ENCODE measurements around the gene PDXDC1.
"Not testable (repeated sequence)": the region's sequence is repeated elsewhere in the genome, so short reads cannot be mapped to it uniquely, and the experiment has no call there.

The PDXDC1 gene

GRCh38 chr16:14974656-14975417, at the start of gene PDXDC1:
TSS of gene PDXDC1 (plus strand) at chr16:14975026. CDS start at chr16:14975200, 174 bp downstream.
- DNase-seq (ENCODE audit: low spot score) = peak; percentile 97

- DNase-seq (ENCODE audit: low spot score) = peak; percentile 1
Measured at GRCh38 chr16:14928064-14928714, 46.6 kb upstream of the PDXDC1 start.

- DNase-seq (ENCODE audit: low spot score) = not testable (repeated sequence)
Measured at GRCh38 chr16:14929176-14929575, 45.6 kb upstream of the PDXDC1 start.

- DNase-seq (ENCODE audit: low spot score) = not testable (repeated sequence)
Measured at GRCh38 chr16:14930246-14930645, 44.6 kb upstream of the PDXDC1 start.

- not testable (repeated sequence) for DNase-seq (ENCODE audit: low spot score)
Measured at GRCh38 chr16:14930971-14931370, 43.9 kb upstream of the PDXDC1 start.

GRCh38 chr16:14932581-14933375, 42.0 kb upstream of the PDXDC1 start:
- DNase-seq (ENCODE audit: low spot score) = not testable (repeated sequence)

- not testable (repeated sequence) for DNase-seq (ENCODE audit: low spot score)
Measured at GRCh38 chr16:14937143-14937542, 37.7 kb upstream of the PDXDC1 start, which contains the start of gene NPIPA1. TSS of gene NPIPA1 (plus strand) at chr16:14937443. CDS start at chr16:14937443, 0 bp downstream.

- not testable (repeated sequence) for DNase-seq (ENCODE audit: low spot score)
Measured at GRCh38 chr16:14937994-14938393, 36.8 kb upstream of the PDXDC1 start.

GRCh38 chr16:14942686-14943085, 32.1 kb upstream of the PDXDC1 start:
- not testable (repeated sequence) for DNase-seq (ENCODE audit: low spot score)

GRCh38 chr16:14955546-14956231, 19.1 kb upstream of the PDXDC1 start:
- DNase-seq (ENCODE audit: low spot score) = no peak

GRCh38 chr16:14957576-14958322, 17.1 kb upstream of the PDXDC1 start:
- DNase-seq (ENCODE audit: low spot score) = no peak

GRCh38 chr16:14958323-14958600, 16.6 kb upstream of the PDXDC1 start:
- DNase-seq (ENCODE audit: low spot score) = no peak

GRCh38 chr16:14958970-14959369, 15.9 kb upstream of the PDXDC1 start:
- no peak for DNase-seq (ENCODE audit: low spot score)

- DNase-seq (ENCODE audit: low spot score) = no peak
Measured at GRCh38 chr16:14961405-14962186, 13.2 kb upstream of the PDXDC1 start.

- DNase-seq (ENCODE audit: low spot score) = no peak
Measured at GRCh38 chr16:14963281-14964173, 11.3 kb upstream of the PDXDC1 start.

GRCh38 chr16:14965328-14965727, 9.5 kb upstream of the PDXDC1 start:
- DNase-seq (ENCODE audit: low spot score) = no peak

- not testable (repeated sequence) for DNase-seq (ENCODE audit: low spot score)
Measured at GRCh38 chr16:14969795-14970194, 5.0 kb upstream of the PDXDC1 start.

- not testable (repeated sequence) for DNase-seq (ENCODE audit: low spot score)
Measured at GRCh38 chr16:14971621-14972228, 3.1 kb upstream of the PDXDC1 start.

GRCh38 chr16:14973785-14974322, 972 bp upstream of the PDXDC1 start:
- DNase-seq (ENCODE audit: low spot score) = not testable (repeated sequence)
